C4-2B (cell line): Measurements from ENCODE around the gene PIH1D2.

Experiments
- CTCF ChIP-seq: fragments of 450-650 bp; conservative IDR thresholded peaks from 2 replicates; pipeline ENCODE4 v1.5.1; 2017; ENCODE audit warnings: mild to moderate bottlenecking
- ZFX ChIP-seq: fragments of 450-650 bp; IDR thresholded peaks from 2 replicates; pipeline ENCODE4 v1.6.1; 2017

GRCh38 chr11:112037527-112037926 lies 36.3 kb downstream of the PIH1D2 start:
- TF ChIP-seq CTCF: no peak
- no peak for TF ChIP-seq ZFX
